Fibroblast of skin of right biceps (primary cell): ENCODE measurements around the gene TXNDC16.

ENCODE experiments used
- DNase-seq: peaks from one replicate; pipeline ENCODE4 v3.0.0-alpha.2; 2013

Gene TXNDC16

GRCh38 chr14:52442602-52443001, 109.7 kb downstream of the TXNDC16 start:
- no peak for DNase-seq

DNA sequence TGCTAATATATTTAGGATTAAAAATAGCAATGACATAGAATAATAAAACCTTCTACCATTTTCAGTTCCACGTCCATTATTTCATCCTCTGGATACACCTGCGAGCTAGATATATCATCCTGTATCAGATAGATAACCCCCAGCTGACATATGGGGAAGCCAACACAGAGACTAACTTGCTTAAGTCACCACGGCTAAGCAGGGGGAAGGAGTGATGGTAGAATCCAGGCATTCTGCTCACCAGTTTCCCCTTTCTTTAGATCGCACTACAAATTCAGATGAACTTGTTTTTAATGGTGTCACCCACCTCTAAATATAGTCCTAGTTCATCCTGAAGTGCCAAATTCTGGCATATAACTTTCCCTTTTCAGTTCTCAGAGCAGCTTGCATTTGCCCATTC, 110.1 kb downstream of the TXNDC16 start:
- DNase-seq, result no peak

DNA sequence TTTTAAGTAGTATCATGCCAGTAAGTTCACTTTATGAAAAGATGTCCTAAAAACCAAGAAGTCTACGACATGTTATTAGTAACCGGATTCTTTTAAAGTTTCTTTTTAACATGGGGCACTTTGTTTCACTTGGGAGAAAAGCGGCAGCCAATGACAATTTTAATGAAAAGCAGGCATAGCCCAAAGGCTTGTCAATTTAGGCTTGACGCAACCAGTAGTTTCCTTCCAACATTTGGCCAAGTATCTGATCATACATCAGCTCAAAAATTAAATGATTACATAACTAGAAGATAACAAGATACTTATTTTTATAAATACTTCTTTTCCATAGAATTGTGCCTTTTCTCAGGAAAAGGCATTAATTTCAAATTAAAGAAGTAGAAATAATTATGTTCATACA, 112.8 kb downstream of the TXNDC16 start:
- no peak for DNase-seq

DNA sequence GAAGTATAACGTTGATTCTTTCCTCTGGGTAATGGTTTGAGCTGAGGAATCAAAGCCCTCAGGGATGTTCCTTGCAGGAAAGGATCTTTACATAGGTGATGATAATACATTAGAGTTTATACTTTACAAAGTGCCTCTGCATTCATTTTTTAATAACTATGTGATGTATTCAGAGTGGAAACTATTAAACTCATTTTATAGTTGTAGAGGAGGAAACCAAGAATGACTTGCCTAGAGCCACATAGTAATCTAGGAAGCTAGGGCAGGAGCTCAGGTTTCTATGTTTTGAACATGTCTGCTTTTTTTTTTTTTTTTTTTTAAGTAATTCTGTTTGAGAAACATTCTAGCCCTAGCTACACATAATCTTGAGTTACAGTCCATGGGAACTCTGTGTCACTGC, 117.3 kb downstream of the TXNDC16 start:
- no peak for DNase-seq

DNA sequence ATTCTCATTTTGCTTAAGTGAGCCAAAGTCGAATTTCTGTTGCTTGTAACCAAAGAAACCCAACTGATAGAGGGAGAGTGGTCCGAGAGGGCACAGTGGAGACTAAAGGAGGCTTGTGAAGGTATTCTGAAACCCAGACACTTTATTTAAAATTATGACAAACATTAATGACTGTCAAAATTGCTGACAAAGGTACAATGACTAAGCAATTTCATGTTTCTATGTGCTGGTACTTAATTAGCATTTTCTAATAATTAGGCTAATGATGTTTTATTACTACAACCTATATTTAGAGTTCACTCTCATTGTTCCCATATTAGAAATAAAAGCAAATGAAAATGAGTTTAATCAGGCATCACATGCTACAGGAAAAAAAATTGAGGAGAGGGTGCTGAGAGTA, 121.8 kb downstream of the TXNDC16 start:
- no peak for DNase-seq

- DNase-seq, result no peak
Observed at GRCh38 chr14:52429451-52429850, 122.9 kb downstream of the TXNDC16 start.

- DNase-seq, result no peak
Observed at GRCh38 chr14:52427460-52427859, 124.8 kb downstream of the TXNDC16 start.

- DNase-seq, result no peak
Observed at GRCh38 chr14:52422650-52423356, 129.5 kb downstream of the TXNDC16 start.

DNA sequence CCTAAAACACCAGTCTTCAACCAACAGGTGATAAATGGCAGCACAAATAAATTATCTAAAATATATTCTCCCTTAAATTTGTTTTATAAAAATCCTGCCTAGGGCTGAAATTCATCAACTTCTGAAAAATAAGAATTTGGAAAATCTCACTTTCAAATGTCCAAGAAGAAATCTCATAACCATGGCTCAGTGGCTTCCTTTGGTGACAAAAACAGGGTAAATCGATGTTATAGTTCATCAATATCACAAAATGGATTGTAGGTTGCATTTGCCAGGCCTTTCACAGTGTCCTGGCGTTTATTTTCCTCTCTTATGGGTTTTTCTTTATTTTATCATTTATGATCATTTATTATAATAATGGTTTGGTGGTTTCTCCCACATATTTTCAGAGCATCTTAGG, 135.2 kb downstream of the TXNDC16 start:
- no peak for DNase-seq

DNA sequence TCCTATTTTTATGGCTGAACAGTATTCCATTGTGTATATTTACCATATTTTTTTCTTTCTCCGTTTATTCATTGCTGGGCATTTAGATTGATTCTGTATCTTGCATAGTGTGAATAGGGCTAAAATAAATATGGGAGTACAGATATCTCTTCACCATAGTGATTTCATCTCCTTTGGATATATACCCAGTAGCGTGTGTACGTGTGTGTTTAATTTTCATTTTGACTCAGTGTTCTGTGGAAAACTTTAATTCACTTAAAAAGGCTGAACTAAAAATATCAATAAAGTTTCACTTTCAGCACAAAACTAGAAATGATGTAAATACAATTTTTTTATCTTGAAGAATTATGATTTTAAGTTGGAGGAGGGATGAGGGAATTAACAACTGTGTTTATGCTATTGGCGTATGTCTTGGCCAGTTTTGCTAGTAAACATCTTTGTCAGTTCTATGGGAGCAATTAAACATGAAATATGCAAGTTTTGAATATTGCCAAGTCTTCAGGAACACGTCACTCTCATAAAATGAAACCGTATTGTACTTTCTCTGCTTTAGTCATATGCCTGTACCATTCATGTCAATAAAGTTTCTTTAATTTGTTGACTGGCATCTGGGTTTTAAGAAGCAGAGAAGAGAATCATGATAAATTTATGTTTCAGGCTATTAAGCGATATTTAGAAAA, 138.4 kb downstream of the TXNDC16 start:
- DNase-seq, result peak; percentile 71

DNA sequence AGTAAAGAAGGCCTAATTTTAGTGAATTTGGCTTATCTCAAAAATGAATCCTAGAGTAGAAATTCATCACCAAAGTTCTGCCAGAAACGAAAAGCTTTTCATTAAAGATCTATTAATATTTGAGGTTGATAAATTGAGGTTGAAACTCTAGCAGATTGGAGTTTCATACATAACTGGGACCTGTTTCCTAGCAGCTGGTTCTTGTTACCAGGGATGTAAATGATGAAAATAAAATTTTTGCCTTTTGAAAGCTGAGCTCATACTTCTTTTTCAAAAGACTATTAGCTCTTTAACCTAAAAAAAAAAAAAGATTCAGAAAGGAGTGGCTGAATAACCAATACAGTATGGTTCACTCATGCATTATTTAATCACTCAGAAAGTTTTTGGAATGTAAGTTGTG, 139.9 kb downstream of the TXNDC16 start:
- DNase-seq, result peak; percentile 8

- DNase-seq, result no peak
Observed at GRCh38 chr14:52405314-52405713, 147.0 kb downstream of the TXNDC16 start.

DNA sequence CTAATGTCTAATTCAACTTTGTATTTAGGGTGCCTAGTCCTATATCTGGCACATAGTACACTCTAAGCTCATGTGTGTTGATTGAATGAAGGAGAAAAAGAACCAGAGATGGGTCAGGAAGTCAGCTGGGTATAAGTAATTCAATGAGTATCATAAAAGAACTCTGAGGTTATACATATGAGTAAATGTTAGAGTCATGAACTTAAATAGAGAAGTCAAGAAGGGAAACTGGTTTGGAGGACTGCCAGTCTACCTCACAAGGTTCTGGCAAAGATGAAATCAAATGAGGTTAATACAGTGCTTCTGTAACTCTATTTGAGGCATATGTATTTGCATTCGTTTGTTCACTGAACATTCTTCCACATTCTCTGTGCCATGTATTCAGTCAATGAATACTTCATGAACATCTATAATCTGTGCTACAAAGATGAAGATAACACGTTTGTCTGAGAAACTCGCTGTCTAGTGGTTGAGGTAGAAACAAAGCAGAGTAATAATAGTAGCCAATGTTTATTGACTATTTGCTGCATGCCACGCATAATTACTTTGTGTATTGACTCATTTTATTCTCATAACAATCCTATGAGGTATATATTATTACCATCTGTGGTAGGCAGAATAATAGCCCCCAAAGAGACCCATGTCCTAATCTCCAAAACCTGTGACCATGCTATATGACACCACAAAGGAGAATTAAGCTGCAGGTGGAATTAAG, 149.3 kb downstream of the TXNDC16 start:
- DNase-seq, result peak; percentile 77

DNA sequence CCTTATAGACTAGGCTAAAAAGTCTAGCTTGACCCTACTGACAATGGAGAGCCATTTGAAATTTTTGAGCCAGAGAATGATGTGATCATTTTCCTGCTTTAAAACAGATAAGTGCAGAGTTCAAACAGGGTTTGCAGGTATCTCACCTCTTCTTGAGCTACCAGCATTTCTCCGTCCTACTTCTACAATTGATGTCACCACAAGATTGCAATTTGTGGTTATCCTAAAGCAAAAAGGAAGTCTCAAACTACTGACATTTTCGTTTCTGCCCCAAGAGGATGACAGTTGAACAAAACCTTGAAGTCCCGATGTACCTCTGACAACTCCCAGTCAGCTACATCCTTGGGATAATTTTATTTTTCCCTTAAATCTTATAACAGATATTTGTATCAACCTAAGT, 151.5 kb downstream of the TXNDC16 start:
- no peak for DNase-seq

- peak; percentile 49 for DNase-seq
Observed at GRCh38 chr14:52399921-52400595, 152.2 kb downstream of the TXNDC16 start.

DNA sequence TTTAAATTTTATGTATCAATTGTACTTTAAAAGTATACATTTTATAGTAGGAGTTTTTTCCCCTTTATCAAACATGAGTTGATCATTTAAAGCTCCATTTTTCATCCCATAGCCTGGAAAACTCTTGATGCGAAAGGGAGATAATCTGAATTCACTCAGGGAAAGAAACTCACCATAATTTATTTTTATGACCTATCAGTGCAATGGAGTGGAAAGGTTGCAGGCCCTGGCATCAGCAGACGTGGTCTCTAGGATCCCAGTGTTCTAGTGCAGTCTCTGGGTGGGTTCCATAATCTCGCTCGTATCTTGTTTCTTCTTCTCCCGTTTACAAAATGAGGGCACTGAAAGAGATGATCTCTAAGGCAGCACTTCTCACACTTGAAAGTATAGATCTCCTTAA, 153.2 kb downstream of the TXNDC16 start:
- DNase-seq, result no peak

DNA sequence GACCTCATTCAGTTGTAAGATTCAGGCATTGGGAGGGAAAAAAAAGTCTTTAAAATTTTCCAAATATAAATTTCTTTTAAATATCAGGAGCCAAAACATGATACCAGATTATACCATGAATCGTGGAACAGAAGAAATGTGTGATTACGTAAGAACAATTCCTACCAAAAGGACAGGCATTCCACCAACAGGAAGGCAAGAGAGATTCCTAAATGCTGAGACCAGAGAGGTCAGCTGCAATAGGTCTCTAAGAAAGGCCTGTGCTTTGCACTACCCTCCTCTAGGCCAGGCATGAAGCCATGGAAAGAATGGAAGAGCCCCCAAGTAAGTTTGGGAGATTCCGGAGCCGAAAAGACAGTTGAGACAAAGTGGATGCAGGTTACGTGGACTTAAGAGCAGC, 154.5 kb downstream of the TXNDC16 start:
- peak; percentile 57 for DNase-seq

GRCh38 chr14:52395728-52396127, 156.6 kb downstream of the TXNDC16 start:
- DNase-seq, result no peak

- DNase-seq, result peak; percentile 89
Observed at GRCh38 chr14:52391881-52392615, 160.3 kb downstream of the TXNDC16 start.
